NCI-H128 (cell line): ENCODE results near the gene TNF.

Experiments used
- DNase-seq: peaks from one replicate; lab custom pipeline; 2025; ENCODE audit not compliant: unreplicated experiment; lab: John Stamatoyannopoulos, UW

Gene TNF

GRCh38 chr6:31626952-31627351 lies 51.6 kb downstream of the TNF start:
- DNase-seq, result no peak

- DNase-seq, result no peak
Measured at GRCh38 chr6:31627690-31628287, 52.4 kb downstream of the TNF start.
